Right cardiac atrium (tissue), 5 donors: ENCODE results near the gene LLGL2. TPM values are rescaled to one million over a fixed set of nuclear protein-coding genes. Genes with fewer than 3 reads are reported as not detected.

ENCODE experiments used
- ATAC-seq, 2 donors: fragments of 200-7000 bp; cut with Tn5 transposase; one replicate each; pipeline versions ENCODE4 v1.8.0 to v1.9.1; 2020; ENCODE audit warnings: moderate library complexity in 2 of 2, mild to moderate bottlenecking in 1 of 2
- DNase-seq, 3 donors: peaks; one replicate each; pipeline ENCODE4 v3.0.0-alpha.2; 2020
- H3K27ac ChIP-seq: one replicate; pipeline ENCODE4 v1.5.1; 2013; ENCODE audit warnings: mild to moderate bottlenecking, low read length, control low read depth, moderate library complexity
- H3K27me3 ChIP-seq: one replicate; pipeline ENCODE4 v1.6.1; 2013; ENCODE audit not compliant: control insufficient read depth, insufficient read depth
- H3K4me1 ChIP-seq: one replicate; pipeline ENCODE4 v1.6.1; 2013; ENCODE audit warnings: low read length; ENCODE audit not compliant: control insufficient read depth, insufficient read depth
- H3K4me3 ChIP-seq: one replicate; pipeline ENCODE4 v1.5.1; 2013; ENCODE audit warnings: low read length, control low read depth
- H3K9me3 ChIP-seq: one replicate; pipeline ENCODE4 v1.6.1; 2013; ENCODE audit warnings: low read length; ENCODE audit not compliant: control insufficient read depth
- WGBS: extraction: QIAGEN DNeasy Blood & Tissue Kit; methylation state at CpG from one replicate; pipeline ENCODE4 v1.1.7; 2013; 5-methylcytosine and 5-hydroxymethylcytosine counted together
- intact Hi-C, 4 donors: fragments of 100-400 bp; cut with DNase I; formaldehyde crosslinking; loops; one replicate each; pipeline versions ENCODE4 v1.11.0 to v1.14.0; 2022 to 2023
- polyA plus RNA-seq: library from polyadenylated mRNA; stranded (reverse); fragments of 200-250 nt; gene quantifications from one replicate; pipeline ENCODE4 v1.2.3, GENCODE V29; 2013
- total RNA-seq, 4 donors: library from RNA; stranded (reverse); fragmentation: NEBNext Ultra II Directional; extraction: Animal tissue kit (Norgen Biotek cat#: 25700); gene quantifications; one replicate each; pipeline ENCODE4 v1.2.1, GENCODE V29; 2021
- donor health status: healthy with polysubstance abuse.
- donor health status: DM: no; HTN: yes; CAD: no.
- donor health status: DM: no; HTN: no; CAD: no.
- donor health status: DM: no; HTN: yes; CAD: no; lungs with severe emphysema.
- donor health status: DM: yes; HTN: yes; CAD: no.

The LLGL2 gene
- total and polyA plus RNA-seq, 5 donors = 5.7 to 10.4 (median 8.6) TPM

- Histone ChIP-seq H3K9me3 (no peaks in the 10 kb centered on the region), H3K4me1 (no peaks in the 10 kb centered on the region), H3K27ac (no peak overlapping the region), H3K27me3 (no peaks in the 10 kb centered on the region), H3K4me3 (no peak overlapping the region)
- 89% methylated on average over 15 of the region's 15 CpGs for WGBS
- DNase-seq (peak in 1 of 3 donors; percentile 8), ATAC-seq (no peak)
- intact Hi-C loops = no loop called here
These were observed 17.3 kb downstream of the LLGL2 start for GRCh38 chr17:75542728-75543336.

GRCh38 chr17:75544250-75544649, 18.8 kb downstream of the LLGL2 start:
- ATAC-seq (no peak), DNase-seq (no peak)
- Histone ChIP-seq H3K4me3 (no peak overlapping the region), H3K9me3 (no peaks in the 10 kb centered on the region), H3K4me1 (no peaks in the 10 kb centered on the region), H3K27me3 (no peaks in the 10 kb centered on the region), H3K27ac (no peak overlapping the region)
- intact Hi-C loops = no loop called here
- 75% methylated on average over 8 of the region's 8 CpGs for WGBS

GRCh38 chr17:75546181-75546580, 20.7 kb downstream of the LLGL2 start:
- H3K27ac ChIP-seq = no peak overlapping the region
- no peak for ATAC-seq
- DNase-seq = no peak
- H3K4me3 ChIP-seq = no peak overlapping the region
- intact Hi-C loops = no loop called here
- WGBS = 79% methylated on average over 13 of the region's 13 CpGs
- no peaks in the 10 kb centered on the region for H3K27me3 ChIP-seq
- no peaks in the 10 kb centered on the region for H3K4me1 ChIP-seq
- no peaks in the 10 kb centered on the region for H3K9me3 ChIP-seq

- DNase-seq = no peak
- H3K27ac ChIP-seq = no peak overlapping the region
- no peaks in the 10 kb centered on the region for H3K27me3 ChIP-seq
- WGBS = 95% methylated on average over 9 of the region's 9 CpGs
- intact Hi-C loops = no loop called here
- H3K9me3 ChIP-seq = no peaks in the 10 kb centered on the region
- no peaks in the 10 kb centered on the region for H3K4me1 ChIP-seq
- no peak for ATAC-seq
- H3K4me3 ChIP-seq = no peak overlapping the region
These were observed 21.6 kb downstream of the LLGL2 start for GRCh38 chr17:75547091-75547490.

- H3K4me3 ChIP-seq = no peak overlapping the region
- no peak overlapping the region for H3K27ac ChIP-seq
- H3K27me3 ChIP-seq = no peaks in the 10 kb centered on the region
- WGBS = 81% methylated on average over 5 of the region's 5 CpGs
- H3K9me3 ChIP-seq = no peaks in the 10 kb centered on the region
- no peaks in the 10 kb centered on the region for H3K4me1 ChIP-seq
- intact Hi-C loops = no loop called here
- ATAC-seq = no peak
- DNase-seq = no peak
These were observed 23.3 kb downstream of the LLGL2 start for GRCh38 chr17:75548813-75549212.

- WGBS = 68% methylated on average over 22 of the region's 22 CpGs
- peak; percentile 65 to 82 for ATAC-seq
These were observed 24.0 kb downstream of the LLGL2 start for GRCh38 chr17:75549246-75550138.

GRCh38 chr17:75550139-75550465, 24.6 kb downstream of the LLGL2 start:
- no peak overlapping the region for H3K4me3 ChIP-seq
- intact Hi-C loops = no loop called here
- WGBS = 74% methylated on average over 4 of the region's 4 CpGs
- H3K27ac ChIP-seq = no peak overlapping the region
- H3K9me3 ChIP-seq = no peaks in the 10 kb centered on the region
- no peaks in the 10 kb centered on the region for H3K27me3 ChIP-seq
- peak in 1 of 2 donors; percentile 29 for ATAC-seq
- DNase-seq = no peak
- no peaks in the 10 kb centered on the region for H3K4me1 ChIP-seq

More at GRCh38 chr17:75549246-75550138, 24.0 kb downstream of the LLGL2 start:
- no peaks in the 10 kb centered on the region for H3K4me1 ChIP-seq
- intact Hi-C loops = no loop called here
- no peaks in the 10 kb centered on the region for H3K9me3 ChIP-seq
- no peaks in the 10 kb centered on the region for H3K27me3 ChIP-seq
- DNase-seq = no peak
- no peak overlapping the region for H3K4me3 ChIP-seq
- H3K27ac ChIP-seq = no peak overlapping the region

GRCh38 chr17:75551266-75551665, 25.8 kb downstream of the LLGL2 start:
- Histone ChIP-seq H3K9me3 (no peaks in the 10 kb centered on the region), H3K27ac (no peak overlapping the region), H3K27me3 (no peaks in the 10 kb centered on the region), H3K4me1 (no peaks in the 10 kb centered on the region), H3K4me3 (no peak overlapping the region)
- 85% methylated on average over 7 of the region's 7 CpGs for WGBS
- intact Hi-C loops = no loop called here
- DNase-seq (no peak), ATAC-seq (no peak)

- Histone ChIP-seq H3K4me3 (no peak overlapping the region), H3K4me1 (peaks cover 2% of the 10 kb centered on the region), H3K9me3 (no peaks in the 10 kb centered on the region), H3K27me3 (no peaks in the 10 kb centered on the region), H3K27ac (no peak overlapping the region)
- no peak for ATAC-seq
- intact Hi-C loops = no loop called here
- DNase-seq = no peak
- 58% methylated on average over 14 of the region's 14 CpGs for WGBS
These were observed 27.2 kb downstream of the LLGL2 start for GRCh38 chr17:75552425-75553294.

- no peak overlapping the region for H3K4me3 ChIP-seq
- H3K4me1 ChIP-seq = peaks cover 2% of the 10 kb centered on the region
- intact Hi-C loops = no loop called here
- H3K27ac ChIP-seq = no peak overlapping the region
- ATAC-seq = no peak
- DNase-seq = no peak
- H3K9me3 ChIP-seq = no peaks in the 10 kb centered on the region
- no peaks in the 10 kb centered on the region for H3K27me3 ChIP-seq
- WGBS = 75% methylated on average over 8 of the region's 8 CpGs
These were observed 28.0 kb downstream of the LLGL2 start for GRCh38 chr17:75553295-75554110.
